NCI-H2196 treated with DMSO at 0.1 percent for 48 hours (cell line): ENCODE measurements around the gene LYZL2.
"Not testable (repeated sequence)": the region's sequence is repeated elsewhere in the genome, so short reads cannot be mapped to it uniquely, and the experiment has no call there.

ENCODE experiments used
- DNase-seq: peaks from one replicate; lab custom pipeline; 2025; ENCODE audit not compliant: unreplicated experiment; lab: John Stamatoyannopoulos, UW

The LYZL2 gene

DNA sequence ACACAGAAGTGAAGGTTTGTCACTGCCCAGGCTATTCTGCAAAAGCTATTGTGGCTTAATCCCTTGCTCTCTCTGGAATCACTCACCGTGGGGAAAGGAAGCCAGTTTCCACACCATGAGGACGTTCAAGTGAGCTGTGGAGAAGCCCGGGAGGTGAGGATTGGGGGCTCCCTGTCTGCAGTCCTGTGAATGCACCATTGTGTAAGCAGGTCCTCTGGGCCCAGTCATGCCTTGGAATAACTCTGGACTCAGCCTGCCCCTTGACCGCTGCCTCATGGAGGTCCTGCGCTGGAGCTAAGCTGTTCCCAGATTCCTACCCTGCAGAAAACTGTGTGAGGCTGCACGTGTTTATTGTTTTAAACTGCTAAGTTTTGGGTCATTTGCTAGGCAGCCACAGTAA lies 33.5 kb downstream of the LYZL2 start:
- no peak for DNase-seq

DNA sequence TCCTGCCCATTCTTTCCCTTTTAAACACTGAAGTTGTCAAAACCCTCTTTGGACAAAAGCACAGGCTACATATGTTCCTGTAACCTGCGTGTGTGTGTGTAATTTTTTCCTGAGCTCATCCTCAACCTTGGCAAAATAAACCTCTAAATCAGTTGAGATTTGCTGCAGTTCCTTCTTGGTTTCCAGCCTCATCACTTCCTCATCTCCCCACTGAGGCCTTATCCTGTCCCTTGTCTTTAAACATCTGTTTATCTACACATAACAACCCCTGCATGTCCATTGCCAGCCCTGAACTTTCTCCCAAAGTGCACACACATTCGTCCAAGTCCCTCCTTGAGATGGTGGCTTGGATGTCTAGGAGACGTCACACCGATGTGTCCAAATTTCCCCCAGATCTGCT lies 35.5 kb downstream of the LYZL2 start:
- DNase-seq = no peak

DNA sequence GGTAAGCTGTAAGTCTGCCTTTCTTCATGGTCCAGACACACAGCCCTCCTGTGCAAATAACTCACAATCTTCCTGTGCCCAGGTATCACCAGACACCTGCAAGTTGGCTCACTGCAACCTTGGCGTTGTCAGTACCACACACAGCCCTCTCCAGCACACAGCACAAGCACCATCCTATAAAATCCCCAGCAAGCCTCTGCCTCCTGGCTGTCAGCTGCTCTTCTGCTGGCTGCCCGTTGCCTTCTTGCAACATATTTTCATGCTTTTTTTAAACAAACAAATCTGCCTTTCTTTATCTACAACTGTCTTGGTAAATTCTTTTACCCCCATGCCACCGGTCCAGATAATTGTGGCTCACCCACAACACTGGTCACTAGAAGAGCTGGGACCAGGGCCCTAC lies 36.8 kb downstream of the LYZL2 start:
- not testable (repeated sequence) for DNase-seq

GRCh38 chr10:30591249-30591670 lies 38.3 kb downstream of the LYZL2 start:
- DNase-seq = peak; percentile 7

- DNase-seq = no peak
Measured at GRCh38 chr10:30589441-30589840, 40.1 kb downstream of the LYZL2 start.

DNA sequence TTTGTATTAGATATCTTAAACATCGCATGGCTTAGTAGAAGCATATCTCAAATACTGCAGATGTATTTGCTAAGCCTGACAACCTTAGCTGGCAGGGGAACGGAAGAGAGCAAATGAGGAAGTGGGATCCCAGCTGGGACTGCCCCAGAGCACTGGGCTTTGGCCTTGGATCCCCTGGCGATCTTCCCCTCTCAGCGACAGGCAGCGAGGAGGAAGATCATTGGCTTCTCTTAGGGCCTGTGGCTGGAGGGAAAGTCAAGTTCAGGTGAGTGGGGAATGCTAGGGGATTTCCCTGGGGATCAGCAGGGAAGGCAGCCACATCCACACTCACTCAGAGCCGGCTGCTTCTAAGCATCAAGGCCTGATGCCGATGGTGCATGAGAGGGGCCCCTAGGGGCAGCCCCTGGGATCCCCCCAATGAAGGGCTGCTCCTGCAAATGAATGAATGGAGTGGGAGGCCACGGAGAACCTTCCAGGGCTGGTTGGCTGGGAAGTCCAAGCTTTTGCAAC lies 42.0 kb downstream of the LYZL2 start:
- no peak for DNase-seq

DNA sequence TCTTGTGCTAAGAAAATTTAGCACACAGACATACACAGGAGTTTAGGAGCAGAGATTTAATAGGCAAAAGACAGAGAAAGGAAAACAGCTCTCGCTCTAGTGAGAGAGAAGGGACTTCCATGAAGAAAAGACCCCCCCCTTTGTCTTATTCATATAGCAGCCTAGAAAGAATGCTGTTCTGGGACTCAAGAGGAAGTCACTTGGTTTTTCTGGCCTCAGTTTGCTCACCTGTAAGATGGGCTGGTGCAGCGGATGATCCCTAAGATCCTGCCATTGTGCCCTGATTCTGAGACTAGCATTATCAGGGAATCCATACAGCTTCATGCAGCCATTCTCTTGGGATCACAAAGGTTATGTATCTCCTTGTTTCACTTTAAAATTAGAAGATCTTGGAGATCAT lies 42.7 kb downstream of the LYZL2 start:
- no peak for DNase-seq

- peak; percentile 31 for DNase-seq
Measured at GRCh38 chr10:30583778-30584415, 45.7 kb downstream of the LYZL2 start.

GRCh38 chr10:30581779-30582380 lies 47.7 kb downstream of the LYZL2 start:
- DNase-seq = no peak

DNA sequence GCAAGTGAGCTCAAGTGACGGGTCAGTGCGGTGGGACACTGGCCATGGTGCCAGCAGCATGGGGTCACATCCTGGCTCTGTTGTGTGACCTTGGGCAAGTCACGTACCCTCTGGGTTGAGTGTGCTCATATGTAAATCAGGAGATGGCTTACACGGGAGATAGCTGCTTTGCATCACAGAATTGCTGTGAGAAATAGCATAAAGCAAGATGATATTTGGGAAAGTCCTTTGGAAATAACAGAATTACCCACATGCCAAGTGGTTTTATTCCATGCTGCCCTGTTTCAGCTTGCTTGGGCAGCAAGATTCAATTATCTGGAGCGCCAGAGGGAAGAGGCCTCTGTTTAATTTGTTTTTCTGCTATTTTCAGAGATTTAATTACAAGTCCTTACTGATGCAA lies 48.9 kb downstream of the LYZL2 start:
- no peak for DNase-seq

GRCh38 chr10:30580241-30580640 lies 49.3 kb downstream of the LYZL2 start:
- no peak for DNase-seq

GRCh38 chr10:30579574-30579973 lies 50.0 kb downstream of the LYZL2 start:
- no peak for DNase-seq

- no peak for DNase-seq
Measured at GRCh38 chr10:30577048-30577447, 52.5 kb downstream of the LYZL2 start.

DNA sequence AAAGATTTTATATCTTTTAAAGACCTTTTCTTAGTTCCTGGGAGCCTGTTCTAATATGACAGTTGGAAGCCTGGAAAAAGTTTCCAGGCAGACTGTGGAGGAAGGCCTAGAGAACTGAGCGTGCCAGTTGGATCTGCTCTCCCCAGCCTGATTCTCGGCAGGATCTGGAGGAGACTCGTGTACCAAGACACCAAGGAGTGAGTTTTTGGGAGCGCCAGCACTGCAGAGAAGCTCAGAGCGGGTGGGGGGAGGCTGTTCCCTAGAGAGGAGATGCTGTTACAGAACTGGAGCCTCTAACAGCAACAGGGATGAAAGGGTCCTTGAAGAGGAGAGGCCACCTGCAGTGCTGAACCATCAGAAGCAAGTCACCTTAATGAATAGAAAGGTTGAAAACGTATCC lies 52.9 kb downstream of the LYZL2 start:
- DNase-seq = no peak

- DNase-seq = no peak
Measured at GRCh38 chr10:30574432-30574796, 55.1 kb downstream of the LYZL2 start.

- no peak for DNase-seq
Measured at GRCh38 chr10:30573721-30574431, 55.7 kb downstream of the LYZL2 start.

GRCh38 chr10:30565449-30565848 lies 64.1 kb downstream of the LYZL2 start:
- DNase-seq = no peak

- DNase-seq = no peak
Measured at GRCh38 chr10:30562787-30563186, 66.8 kb downstream of the LYZL2 start.
